Measurements from ENCODE around the gene TMEM150A.
"Not testable (repeated sequence)": the region's sequence is repeated elsewhere in the genome, so short reads cannot be mapped to it uniquely, and the experiment has no call there.

The TMEM150A gene

GRCh38 chr2:85598594-85599340 is 3.7 kb downstream of the TMEM150A start:
- no peak overlapping the region for H3K27ac ChIP-seq
- no peaks in the 10 kb centered on the region for H3K9me3 ChIP-seq (replicated peaks in 1 of 11)
- no peaks in the 10 kb centered on the region for H3K27me3 ChIP-seq

DNA sequence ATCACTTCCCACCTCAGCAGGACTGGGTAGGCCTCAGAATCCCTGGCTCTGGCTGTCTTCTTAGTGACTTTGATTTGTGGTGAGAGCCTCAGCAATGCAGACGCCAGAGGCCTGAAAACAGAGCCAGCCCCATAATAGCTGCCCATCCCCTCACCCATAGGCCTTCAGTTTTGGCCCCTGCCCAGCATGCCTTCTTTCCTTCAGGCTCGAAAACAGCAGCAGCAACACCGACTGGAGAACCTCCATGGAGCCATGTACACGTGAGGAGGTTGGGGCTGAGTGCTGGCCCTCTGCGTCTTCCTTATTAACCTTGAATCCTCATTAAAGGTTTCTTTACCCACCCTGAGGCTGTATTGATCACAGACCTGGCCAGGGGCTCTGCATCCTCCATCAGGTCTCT is 5.3 kb downstream of the TMEM150A start:
- TF ChIP-seq Cebpa-rat (IDR thresholded peaks at IDR 0.05), result no peak
- no peaks in the 10 kb centered on the region for H3K27me3 ChIP-seq
- peak overlapping the region; percentile 78 to 93 (median 90); a peak in 16 of 22 replicates for H3K9ac ChIP-seq
- H3K4me3 ChIP-seq, result peak overlapping the region in 9 of 10 experiments; percentile 83 to 95 (median 90); a peak in 11 of 20 replicates
- no peaks in the 10 kb centered on the region for H3K9me3 ChIP-seq (replicated peaks in 1 of 11)
- peak overlapping the region in 1 of 11 experiments; percentile 89; a peak in 1 of 22 replicates for H3K27ac ChIP-seq
- peak overlapping the region in 10 of 11 experiments; percentile 93 to 99 (median 96); a peak in 21 of 22 replicates for H3K4me2 ChIP-seq
- H3K4me1 ChIP-seq, result peaks cover 36 to 71% (median 46%) of the 10 kb centered on the region in 10 experiments
- peaks cover 8 to 57% (median 26%) of the 10 kb centered on the region in 11 experiments; a peak in 15 of 22 replicates for H4K20me1 ChIP-seq
- peaks cover 30 to 59% (median 45%) of the 10 kb centered on the region in 11 experiments for H3K36me3 ChIP-seq

More at GRCh38 chr2:85598594-85599340, 3.7 kb downstream of the TMEM150A start:
- Histone ChIP-seq H4K20me1 (peaks cover 8 to 57% (median 26%) of the 10 kb centered on the region in 11 experiments; a peak in 15 of 22 replicates), H3K36me3 (peaks cover 30 to 47% (median 36%) of the 10 kb centered on the region in 11 experiments), H3K4me1 (peaks cover 43 to 65% (median 53%) of the 10 kb centered on the region in 10 experiments), H3K4me3 (no peak overlapping the region), H3K4me2 (peak overlapping the region in 1 of 11 experiments; percentile 7; a peak in 2 of 22 replicates), H3K9ac (peak overlapping the region in 2 of 11 experiments; percentile 38 to 39; a peak in 4 of 22 replicates)
- TF ChIP-seq Cebpa-rat (IDR thresholded peaks at IDR 0.05), result no peak

DNA sequence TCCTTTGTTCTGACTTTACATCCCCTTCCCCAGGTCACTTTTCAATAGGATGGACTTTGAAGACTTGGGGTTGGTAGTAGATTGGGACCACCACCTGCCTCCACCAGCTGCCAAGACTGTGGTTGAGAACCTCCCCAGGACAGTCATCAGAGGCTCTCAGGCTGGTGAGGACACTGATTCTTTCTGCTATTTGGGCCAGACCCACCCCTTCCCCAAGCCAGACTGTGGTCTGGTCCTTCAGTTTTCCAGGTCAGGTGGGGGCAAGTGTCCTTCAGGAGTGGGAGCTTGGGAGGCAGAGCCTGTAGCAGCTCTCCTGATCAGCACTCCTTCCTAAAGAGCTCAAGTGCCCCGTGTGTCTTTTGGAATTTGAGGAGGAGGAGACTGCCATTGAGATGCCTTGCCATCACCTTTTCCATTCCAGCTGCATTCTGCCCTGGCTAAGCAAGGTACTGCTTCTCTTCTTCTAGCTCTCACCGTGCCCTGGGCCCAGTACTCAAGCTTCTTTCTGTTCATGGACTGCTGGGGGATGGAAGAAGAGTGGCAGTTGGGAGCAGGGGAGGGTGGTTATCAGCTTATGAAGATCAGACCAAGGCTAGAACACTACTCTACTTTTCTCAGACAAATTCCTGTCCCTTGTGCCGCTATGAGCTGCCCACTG is 5.9 kb downstream of the TMEM150A start:
- peak overlapping the region; percentile 83 to 95 (median 90) for H3K4me3 ChIP-seq
- peak overlapping the region; percentile 78 to 93 (median 90) for H3K9ac ChIP-seq
- peaks cover 30 to 75% (median 41%) of the 10 kb centered on the region in 10 experiments for H3K4me1 ChIP-seq
- peak overlapping the region in 10 of 11 experiments; percentile 73 to 93 (median 88); a peak in 15 of 22 replicates for H3K27ac ChIP-seq
- no peaks in the 10 kb centered on the region for H3K27me3 ChIP-seq
- peaks cover 8 to 54% (median 26%) of the 10 kb centered on the region in 11 experiments; a peak in 15 of 22 replicates for H4K20me1 ChIP-seq
- H3K36me3 ChIP-seq, result peaks cover 33 to 65% (median 51%) of the 10 kb centered on the region in 11 experiments
- no peaks in the 10 kb centered on the region for H3K9me3 ChIP-seq (replicated peaks in 1 of 11)
- TF ChIP-seq Cebpa-rat (IDR thresholded peaks at IDR 0.05), result no peak
- H3K4me2 ChIP-seq, result peak overlapping the region; percentile 89 to 99 (median 96)

DNA sequence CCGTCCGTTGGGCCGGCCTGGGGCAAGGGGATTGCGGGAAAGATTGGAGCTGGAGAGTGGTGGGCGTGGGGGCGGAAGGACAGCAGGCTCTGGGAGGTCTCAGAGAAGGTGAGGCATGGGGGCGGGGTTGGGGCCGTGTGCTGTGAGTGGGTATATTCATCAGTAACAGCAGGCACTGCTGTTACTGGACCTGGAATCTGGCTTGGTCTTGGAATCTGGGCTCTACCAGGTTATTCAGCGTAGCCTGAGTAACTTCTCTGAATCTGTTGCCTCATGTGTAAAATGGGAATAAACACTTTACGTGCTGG is 6.5 kb downstream of the TMEM150A start:
- Histone ChIP-seq H3K9ac (peak overlapping the region; percentile 78 to 93 (median 90)), H3K9me3 (replicated peaks in 1 of 11) (no peaks in the 10 kb centered on the region), H4K20me1 (peaks cover 8 to 48% (median 26%) of the 10 kb centered on the region in 11 experiments; a peak in 15 of 22 replicates), H3K4me2 (peak overlapping the region; percentile 89 to 99 (median 96)), H3K4me3 (peak overlapping the region; percentile 83 to 95 (median 90)), H3K36me3 (peaks cover 39 to 71% (median 50%) of the 10 kb centered on the region in 11 experiments), H3K4me1 (peaks cover 27 to 75% (median 38%) of the 10 kb centered on the region in 10 experiments), H3K27me3 (no peaks in the 10 kb centered on the region), H3K27ac (peak overlapping the region; percentile 73 to 93 (median 86))
- TF ChIP-seq Cebpa-rat (IDR thresholded peaks at IDR 0.05), result no peak

DNA sequence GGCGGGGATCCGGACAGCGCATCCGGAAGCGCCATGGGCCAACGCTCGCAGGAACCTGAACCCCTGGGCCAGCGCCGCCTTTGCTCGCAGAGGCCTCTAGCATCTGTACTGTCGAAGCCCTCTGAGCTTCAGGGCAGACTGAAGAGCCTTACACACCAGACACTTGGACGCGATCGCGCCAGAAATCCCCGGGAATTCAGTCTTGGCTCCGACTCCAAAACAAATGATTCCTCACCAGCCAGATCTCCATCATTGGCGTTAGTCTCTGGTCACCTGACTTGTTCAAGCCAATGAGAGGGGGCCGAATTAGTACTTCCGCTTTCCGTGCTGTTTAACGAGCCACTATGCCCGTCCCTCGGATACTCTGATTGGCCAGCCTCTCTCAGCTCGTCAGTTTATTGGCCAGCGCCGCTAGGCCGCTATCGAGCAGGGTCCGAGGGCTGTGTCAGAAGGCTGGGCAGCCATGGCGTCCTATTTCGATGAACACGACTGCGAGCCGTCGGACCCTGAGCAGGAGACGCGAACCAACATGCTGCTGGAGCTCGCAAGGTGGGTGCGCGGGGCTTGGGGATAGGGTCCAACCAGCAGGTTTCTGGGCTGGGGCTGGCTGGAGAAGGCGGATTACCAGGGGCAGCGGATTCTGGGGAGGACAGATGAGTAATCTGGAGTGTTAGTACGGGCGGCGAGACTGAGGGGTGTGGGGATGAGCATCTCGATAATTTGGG is 7.0 kb downstream of the TMEM150A start, which contains the start of gene RNF181:
RNF181 (plus strand) TSS at position 445 of the 725 bp plus-strand sequence; CDS start at position 464, 19 bp downstream.
- Histone ChIP-seq H3K4me2 (peak within 1 kb of the TSS; percentile 89 to 99 (median 96)), H3K9ac (peak within 1 kb of the TSS; percentile 78 to 93 (median 90)), H3K36me3 (peaks cover 40 to 69% (median 47%) of the 10 kb centered on the region in 11 experiments), H3K27me3 (no peaks in the 10 kb centered on the region), H3K9me3 (replicated peaks in 1 of 11) (no peaks in the 10 kb centered on the region), H3K4me1 (peaks cover 32 to 76% (median 42%) of the 10 kb centered on the region in 10 experiments), H3K4me3 (peak within 1 kb of the TSS; percentile 83 to 95 (median 90)), H3K27ac (peak within 1 kb of the TSS; percentile 73 to 93 (median 86)), H4K20me1 (peaks cover 8 to 43% (median 26%) of the 10 kb centered on the region in 11 experiments; a peak in 15 of 22 replicates)
- no peak for TF ChIP-seq Cebpa-rat (IDR thresholded peaks at IDR 0.05)

GRCh38 chr2:85594715-85595300 is 7.7 kb downstream of the TMEM150A start:
- Histone ChIP-seq H3K9me3 (replicated peaks in 1 of 11) (no peaks in the 10 kb centered on the region), H3K27me3 (no peaks in the 10 kb centered on the region), H3K4me2 (peak overlapping the region; percentile 84 to 99 (median 95)), H4K20me1 (peaks cover 5 to 36% (median 26%) of the 10 kb centered on the region in 11 experiments; a peak in 14 of 22 replicates), H3K36me3 (peaks cover 38 to 62% (median 46%) of the 10 kb centered on the region in 11 experiments), H3K27ac (peak overlapping the region; percentile 73 to 93 (median 86)), H3K9ac (peak overlapping the region; percentile 78 to 93 (median 90)), H3K4me1 (peaks cover 38 to 81% (median 48%) of the 10 kb centered on the region in 10 experiments), H3K4me3 (peak overlapping the region; percentile 83 to 95 (median 90))
- TF ChIP-seq Cebpa-rat (IDR thresholded peaks at IDR 0.05), result no peak

DNA sequence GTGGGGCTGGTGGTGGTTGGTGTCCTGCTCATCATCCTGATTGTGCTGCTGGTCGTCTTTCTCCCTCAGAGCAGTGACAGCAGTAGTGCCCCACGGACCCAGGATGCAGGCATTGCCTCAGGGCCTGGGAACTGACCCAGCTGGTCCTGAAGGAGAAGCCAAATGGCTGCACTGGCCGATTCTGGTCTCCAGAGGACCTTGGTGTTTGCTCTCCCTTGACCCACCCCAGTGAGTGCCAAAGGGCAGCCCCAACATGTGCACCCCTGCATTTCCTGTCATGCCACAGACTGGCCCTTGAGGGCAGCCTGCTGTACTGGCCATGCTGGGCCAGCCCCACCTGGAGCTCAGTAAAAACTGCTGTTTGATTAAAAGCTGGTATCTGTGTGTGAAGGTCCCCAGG is 9.5 kb downstream of the TMEM150A start:
- Histone ChIP-seq H3K27me3 (no peaks in the 10 kb centered on the region), H3K4me3 (no peak overlapping the region), H3K4me2 (no peak overlapping the region), H3K9me3 (replicated peaks in 1 of 11) (no peaks in the 10 kb centered on the region), H3K4me1 (peaks cover 56 to 82% (median 64%) of the 10 kb centered on the region in 10 experiments), H3K36me3 (peaks cover 20 to 48% (median 28%) of the 10 kb centered on the region in 11 experiments), H3K9ac (peak overlapping the region in 1 of 11 experiments; percentile 2; a peak in 1 of 22 replicates), H4K20me1 (peaks cover 0 to 20% (median 14%) of the 10 kb centered on the region in 11 experiments; a peak in 11 of 22 replicates), H3K27ac (no peak overlapping the region)
- TF ChIP-seq Cebpa-rat (IDR thresholded peaks at IDR 0.05), result no peak

DNA sequence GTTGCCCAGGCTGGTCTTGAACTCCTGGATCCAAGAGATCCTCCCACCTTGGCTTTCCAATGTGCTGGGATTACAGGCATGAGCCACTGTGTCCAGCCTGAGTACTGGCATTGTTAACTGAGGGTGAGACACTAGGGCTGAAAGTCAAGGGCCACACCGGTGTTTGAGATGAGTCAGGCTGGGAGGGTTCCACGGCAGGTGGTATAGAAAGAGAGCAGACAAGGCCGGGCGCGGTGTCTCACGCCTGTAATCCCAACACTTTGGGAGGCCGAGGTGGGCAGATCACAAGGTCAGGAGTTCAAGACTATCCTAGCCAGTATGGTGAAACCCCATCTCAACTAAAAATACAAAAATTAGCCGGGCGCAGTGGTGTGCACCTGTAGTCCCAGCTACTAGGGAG is 10.2 kb downstream of the TMEM150A start:
- Histone ChIP-seq H3K27ac (peak overlapping the region in 1 of 11 experiments; percentile 53; a peak in 2 of 22 replicates), H3K36me3 (peaks cover 13 to 41% (median 22%) of the 10 kb centered on the region in 11 experiments), H4K20me1 (peaks cover 0 to 16% (median 10%) of the 10 kb centered on the region in 11 experiments; a peak in 11 of 22 replicates), H3K4me1 (peaks cover 60 to 83% (median 68%) of the 10 kb centered on the region in 10 experiments), H3K4me2 (peak overlapping the region in 2 of 11 experiments; percentile 89 to 97; a peak in 4 of 22 replicates), H3K9ac (peak overlapping the region in 1 of 11 experiments; percentile 64; a peak in 1 of 22 replicates)
- H3K4me3 ChIP-seq; H3K9me3 ChIP-seq (replicated peaks in 1 of 11); H3K27me3 ChIP-seq: not testable (repeated sequence)
